ENCODE data around the gene TFEC.
"Not testable (repeated sequence)": the region's sequence is repeated elsewhere in the genome, so short reads cannot be mapped to it uniquely, and the experiment has no call there.

The TFEC gene

DNA sequence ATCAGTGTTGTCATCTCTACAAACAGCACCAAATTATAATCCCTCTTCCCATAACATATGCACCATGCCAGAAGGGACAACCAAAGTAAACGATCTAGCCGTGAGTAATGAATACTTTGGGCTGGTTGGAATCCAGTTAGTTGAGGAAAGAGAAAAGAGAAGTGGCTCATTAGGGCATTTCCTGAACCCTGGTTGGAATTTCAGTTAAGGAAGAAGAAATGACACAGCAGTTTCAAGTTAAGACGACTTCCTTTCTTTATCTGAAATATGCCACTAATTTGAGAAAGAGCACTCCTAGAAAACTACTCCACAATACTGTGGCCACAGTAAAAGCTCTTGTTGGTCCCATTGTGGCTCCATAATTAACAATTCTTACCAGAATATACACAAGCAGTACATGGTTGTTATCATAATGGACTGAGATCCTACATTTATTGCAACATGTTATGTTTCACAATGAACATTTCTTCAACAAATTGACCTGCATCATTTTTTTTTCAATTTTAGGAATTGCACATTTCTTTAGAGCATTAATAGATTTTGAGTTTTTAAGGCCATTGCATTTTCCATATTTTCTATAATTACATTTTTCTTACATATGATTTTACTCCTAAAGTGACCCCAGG, at the start of gene TFEC:
Gene TFEC, minus strand, starts transcription at position 113 of the 626 bp plus-strand sequence. CDS start 46,322 bp downstream, outside the sequence.
- TF ChIP-seq ZNF274 (IDR thresholded peaks at IDR 0.05; ENCODE audit: low read depth, low read length): no peak
- TF ChIP-seq SUZ12 (IDR thresholded peaks at IDR 0.05; ENCODE audit: extremely low read depth, insufficient read depth, insufficient read length): no peak
- no peak for TF ChIP-seq YY1 (IDR thresholded peaks at IDR 0.05; ENCODE audit: insufficient read depth, insufficient read length)

GRCh38 chr7:116075351-116076145, 45.0 kb upstream of the TFEC start:
- DNase-seq (ENCODE audit: low read depth, low spot score): no peak
- Histone ChIP-seq H3K27me3 (ENCODE audit: insufficient read depth, insufficient read length) (no peaks in the 10 kb centered on the region), H3K9ac (ENCODE audit: insufficient read length, low read depth) (no peak overlapping the region), H3K36me3 (ENCODE audit: insufficient read depth, insufficient read length, low read length) (no peaks in the 10 kb centered on the region), H3K9me3 (ENCODE audit: insufficient read depth, low read length) (no peaks in the 10 kb centered on the region), H3K4me3 (ENCODE audit: insufficient read length, low read depth) (no peak overlapping the region), H3K4me1 (ENCODE audit: insufficient read depth, insufficient read length) (no peaks in the 10 kb centered on the region)
- TF ChIP-seq SUZ12 (IDR thresholded peaks at IDR 0.05; ENCODE audit: extremely low read depth, insufficient read depth, insufficient read length): no peak
- TF ChIP-seq YY1 (IDR thresholded peaks at IDR 0.05; ENCODE audit: insufficient read depth, insufficient read length): no peak
- no peak for TF ChIP-seq ZNF274 (IDR thresholded peaks at IDR 0.05; ENCODE audit: low read depth, low read length)

More for the DNA sequence above, at the start of gene TFEC:
- H3K4me1 ChIP-seq (ENCODE audit: insufficient read depth, insufficient read length): no peaks in the 10 kb centered on the region
- H3K9ac ChIP-seq (ENCODE audit: insufficient read length, low read depth): no peak within 1 kb of the TSS
- DNase-seq (ENCODE audit: low read depth, low spot score): no peak
- no peaks in the 10 kb centered on the region for H3K9me3 ChIP-seq (ENCODE audit: insufficient read depth, low read length)
- H3K27me3 ChIP-seq (ENCODE audit: insufficient read depth, insufficient read length): no peaks in the 10 kb centered on the region
- no peaks in the 10 kb centered on the region for H3K36me3 ChIP-seq (ENCODE audit: insufficient read depth, insufficient read length, low read length)
- H3K4me3 ChIP-seq (ENCODE audit: insufficient read length, low read depth): no peak within 1 kb of the TSS

- Histone ChIP-seq H3K4me1 (ENCODE audit: insufficient read depth, insufficient read length) (no peaks in the 10 kb centered on the region), H3K36me3 (ENCODE audit: insufficient read depth, insufficient read length, low read length) (no peaks in the 10 kb centered on the region), H3K27me3 (ENCODE audit: insufficient read depth, insufficient read length) (no peaks in the 10 kb centered on the region), H3K4me3 (ENCODE audit: insufficient read length, low read depth) (no peak overlapping the region), H3K9ac (ENCODE audit: insufficient read length, low read depth) (no peak overlapping the region), H3K9me3 (ENCODE audit: insufficient read depth, low read length) (no peaks in the 10 kb centered on the region)
- TF ChIP-seq SUZ12 (IDR thresholded peaks at IDR 0.05; ENCODE audit: extremely low read depth, insufficient read depth, insufficient read length) (no peak), ZNF274 (IDR thresholded peaks at IDR 0.05; ENCODE audit: low read depth, low read length) (no peak), YY1 (IDR thresholded peaks at IDR 0.05; ENCODE audit: insufficient read depth, insufficient read length) (no peak)
- DNase-seq (ENCODE audit: low read depth, low spot score): no peak
Measured at GRCh38 chr7:116071629-116072028, 41.1 kb upstream of the TFEC start.

DNA sequence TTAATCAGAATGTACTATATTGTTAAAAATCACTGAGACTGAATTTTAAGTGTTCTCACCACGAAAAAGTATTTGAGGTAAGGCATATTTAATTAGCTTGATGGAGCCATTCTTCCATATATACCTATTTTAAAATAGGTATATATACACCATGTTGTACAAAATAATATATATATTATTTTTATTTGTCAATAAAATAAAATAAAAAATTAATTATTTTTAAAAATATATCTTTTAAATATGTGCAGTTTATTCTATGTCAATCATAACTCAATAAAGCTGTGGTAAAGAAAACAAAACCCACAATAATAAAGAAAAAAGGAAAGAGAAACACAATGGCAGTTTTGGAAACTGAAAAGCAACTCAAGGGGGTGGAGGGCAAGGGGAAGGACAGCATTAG, 33.6 kb upstream of the TFEC start:
- H3K9me3 ChIP-seq (ENCODE audit: insufficient read depth, low read length): no peaks in the 10 kb centered on the region
- H3K4me1 ChIP-seq (ENCODE audit: insufficient read depth, insufficient read length): no peaks in the 10 kb centered on the region
- H3K4me3 ChIP-seq (ENCODE audit: insufficient read length, low read depth): no peak overlapping the region
- no peak for DNase-seq (ENCODE audit: low read depth, low spot score)
- H3K9ac ChIP-seq (ENCODE audit: insufficient read length, low read depth): no peak overlapping the region
- TF ChIP-seq ZNF274 (IDR thresholded peaks at IDR 0.05; ENCODE audit: low read depth, low read length) (no peak), YY1 (IDR thresholded peaks at IDR 0.05; ENCODE audit: insufficient read depth, insufficient read length) (no peak), SUZ12 (IDR thresholded peaks at IDR 0.05; ENCODE audit: extremely low read depth, insufficient read depth, insufficient read length) (no peak)
- no peaks in the 10 kb centered on the region for H3K27me3 ChIP-seq (ENCODE audit: insufficient read depth, insufficient read length)
- no peaks in the 10 kb centered on the region for H3K36me3 ChIP-seq (ENCODE audit: insufficient read depth, insufficient read length, low read length)

DNA sequence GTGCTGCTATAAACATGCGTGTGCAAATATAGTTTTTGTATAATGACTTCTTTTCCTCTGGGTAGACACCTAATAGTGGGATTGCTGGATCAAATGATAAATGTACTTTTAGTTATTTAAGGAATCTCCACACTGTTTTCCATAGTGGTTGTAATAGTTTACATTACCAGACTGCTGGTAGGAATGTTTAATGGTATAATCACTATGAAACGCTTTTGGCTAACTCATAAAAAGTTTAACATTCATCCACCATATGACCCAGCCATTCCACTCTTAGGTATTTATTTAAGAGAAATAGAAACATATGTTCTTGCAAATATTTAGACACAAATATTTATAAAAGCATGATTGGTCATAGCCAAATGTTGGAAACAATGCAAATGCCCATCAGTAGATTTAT, 32.1 kb upstream of the TFEC start:
- DNase-seq (ENCODE audit: low read depth, low spot score): no peak
- TF ChIP-seq ZNF274 (IDR thresholded peaks at IDR 0.05; ENCODE audit: low read depth, low read length): no peak
- no peak for TF ChIP-seq YY1 (IDR thresholded peaks at IDR 0.05; ENCODE audit: insufficient read depth, insufficient read length)
- TF ChIP-seq SUZ12 (IDR thresholded peaks at IDR 0.05; ENCODE audit: extremely low read depth, insufficient read depth, insufficient read length): no peak
- Histone ChIP-seq H3K9ac (ENCODE audit: insufficient read length, low read depth) (no peak overlapping the region), H3K4me3 (ENCODE audit: insufficient read length, low read depth) (no peak overlapping the region), H3K4me1 (ENCODE audit: insufficient read depth, insufficient read length) (no peaks in the 10 kb centered on the region), H3K9me3 (ENCODE audit: insufficient read depth, low read length) (no peaks in the 10 kb centered on the region), H3K36me3 (ENCODE audit: insufficient read depth, insufficient read length, low read length) (no peaks in the 10 kb centered on the region), H3K27me3 (ENCODE audit: insufficient read depth, insufficient read length) (no peaks in the 10 kb centered on the region)

GRCh38 chr7:116052006-116052405, 21.4 kb upstream of the TFEC start:
- no peaks in the 10 kb centered on the region for H3K27me3 ChIP-seq (ENCODE audit: insufficient read depth, insufficient read length)
- H3K4me1 ChIP-seq (ENCODE audit: insufficient read depth, insufficient read length): no peaks in the 10 kb centered on the region
- TF ChIP-seq SUZ12 (IDR thresholded peaks at IDR 0.05; ENCODE audit: extremely low read depth, insufficient read depth, insufficient read length) (no peak), YY1 (IDR thresholded peaks at IDR 0.05; ENCODE audit: insufficient read depth, insufficient read length) (no peak), ZNF274 (IDR thresholded peaks at IDR 0.05; ENCODE audit: low read depth, low read length) (no peak)
- H3K36me3 ChIP-seq (ENCODE audit: insufficient read depth, insufficient read length, low read length): no peaks in the 10 kb centered on the region
- peaks cover 2% of the 10 kb centered on the region; the same call in 1 of the 2 replicates for H3K9me3 ChIP-seq (ENCODE audit: insufficient read depth, low read length)
- no peak for DNase-seq (ENCODE audit: low read depth, low spot score)
- no peak overlapping the region for H3K4me3 ChIP-seq (ENCODE audit: insufficient read length, low read depth)
- no peak overlapping the region for H3K9ac ChIP-seq (ENCODE audit: insufficient read length, low read depth)

GRCh38 chr7:116047261-116047660, 16.7 kb upstream of the TFEC start:
- DNase-seq (ENCODE audit: low read depth, low spot score); H3K4me3 ChIP-seq (ENCODE audit: insufficient read length, low read depth): not testable (repeated sequence)

More at GRCh38 chr7:116047261-116047660, 16.7 kb upstream of the TFEC start:
- H3K9ac ChIP-seq (ENCODE audit: insufficient read length, low read depth); H3K9me3 ChIP-seq (ENCODE audit: insufficient read depth, low read length); H3K4me1 ChIP-seq (ENCODE audit: insufficient read depth, insufficient read length); H3K36me3 ChIP-seq (ENCODE audit: insufficient read depth, insufficient read length, low read length); H3K27me3 ChIP-seq (ENCODE audit: insufficient read depth, insufficient read length): not testable (repeated sequence)
